CD8-positive, alpha-beta memory T cell (primary cell): ENCODE measurements around the gene PDIA5. TPM values are rescaled to one million over a fixed set of nuclear protein-coding genes. Genes with fewer than 3 reads are reported as not detected.

Experiments used
- CTCF ChIA-PET: fragments of 350-600 bp; sonication (Branson Sonifier 250); formaldehyde crosslinking; loops from one replicate; lab custom pipeline; 2021; ENCODE audit warnings: antibody characterized with exemption; lab: Charles Lee
- POLR2A ChIA-PET: fragments of 350-600 bp; sonication (Branson Sonifier 250); formaldehyde crosslinking; loops from one replicate; lab custom pipeline; 2021; ENCODE audit warnings: antibody characterized with exemption; lab: Charles Lee
- DNase-seq, 5 donors: peaks; one replicate each; pipeline versions ENCODE4 v3.0.0 to v3.0.0-alpha.2; 2020 to 2022; ENCODE audit warnings: mixed read lengths in 1 of 5
- H3K27ac ChIP-seq: one replicate; pipeline ENCODE4 v1.7.0; 2013; ENCODE audit warnings: low read depth, mild to moderate bottlenecking, low read length, moderate library complexity
- H3K27me3 ChIP-seq: 2 replicates; pipeline ENCODE4 v1.7.0; 2013; ENCODE audit warnings: low read length, mild to moderate bottlenecking; ENCODE audit not compliant: insufficient read depth, poor library complexity, severe bottlenecking
- H3K36me3 ChIP-seq: 2 replicates; pipeline ENCODE4 v1.7.0; 2013; ENCODE audit warnings: mild to moderate bottlenecking, low read length, moderate library complexity; ENCODE audit not compliant: insufficient read depth
- H3K4me1 ChIP-seq: 2 replicates; pipeline ENCODE4 v1.7.0; 2013; ENCODE audit warnings: mild to moderate bottlenecking, low read length, moderate library complexity; ENCODE audit not compliant: insufficient read depth
- H3K4me3 ChIP-seq: 2 replicates; pipeline ENCODE4 v1.7.0; 2013; ENCODE audit warnings: mild to moderate bottlenecking, low read length
- H3K9me3 ChIP-seq: 2 replicates; pipeline ENCODE4 v1.7.0; 2013; ENCODE audit warnings: mild to moderate bottlenecking, low read length
- H3K27ac Mint-ChIP-seq, 8 donors: one replicate each; pipeline ENCODE4 v1.8.0; 2020 to 2021; ENCODE audit warnings: mixed read lengths in 8 of 8, mild to moderate bottlenecking in 6 of 8, inconsistent platforms in 3 of 8, moderate library complexity in 3 of 8
- H3K27me3 Mint-ChIP-seq, 2 donors: one replicate each; pipeline ENCODE4 v1.8.0; 2020 to 2021; ENCODE audit warnings: mixed read lengths in 2 of 2, mild to moderate bottlenecking in 1 of 2, moderate library complexity in 1 of 2
- H3K36me3 Mint-ChIP-seq, 3 donors: one replicate each; pipeline ENCODE4 v1.8.0; 2020 to 2021; ENCODE audit warnings: mixed read lengths in 3 of 3, inconsistent platforms in 1 of 3, mild to moderate bottlenecking in 1 of 3
- H3K4me1 Mint-ChIP-seq, 3 donors: one replicate each; pipeline ENCODE4 v1.8.0; 2020 to 2021; ENCODE audit warnings: mixed read lengths in 3 of 3, inconsistent platforms in 1 of 3, mild to moderate bottlenecking in 1 of 3
- H3K4me3 Mint-ChIP-seq, 7 donors: one replicate each; pipeline ENCODE4 v1.8.0; 2020 to 2021; ENCODE audit warnings: mixed read lengths in 7 of 7, mild to moderate bottlenecking in 6 of 7, moderate library complexity in 4 of 7, inconsistent platforms in 2 of 7
- H3K9me3 Mint-ChIP-seq, 5 donors: one replicate each; pipeline ENCODE4 v1.8.0; 2020 to 2022; ENCODE audit warnings: mixed read lengths in 5 of 5, mild to moderate bottlenecking in 3 of 5, moderate library complexity in 2 of 5, inconsistent platforms in 1 of 5
- polyA plus RNA-seq: library from polyadenylated mRNA; unstranded; fragments of 300-500 nt; fragmentation: Illumina TruSeq; gene quantifications from one replicate; pipeline ENCODE4 v1.2.3, GENCODE V29; 2021
- total RNA-seq, 2 experiments: library from RNA; stranded (reverse); gene quantifications; one replicate each; pipeline ENCODE4 v1.2.3, GENCODE V29; 2021

The PDIA5 gene
- total and polyA plus RNA-seq, 3 experiments from 2014 or later = 4.4 to 18.2 (median 12.7) TPM

DNA sequence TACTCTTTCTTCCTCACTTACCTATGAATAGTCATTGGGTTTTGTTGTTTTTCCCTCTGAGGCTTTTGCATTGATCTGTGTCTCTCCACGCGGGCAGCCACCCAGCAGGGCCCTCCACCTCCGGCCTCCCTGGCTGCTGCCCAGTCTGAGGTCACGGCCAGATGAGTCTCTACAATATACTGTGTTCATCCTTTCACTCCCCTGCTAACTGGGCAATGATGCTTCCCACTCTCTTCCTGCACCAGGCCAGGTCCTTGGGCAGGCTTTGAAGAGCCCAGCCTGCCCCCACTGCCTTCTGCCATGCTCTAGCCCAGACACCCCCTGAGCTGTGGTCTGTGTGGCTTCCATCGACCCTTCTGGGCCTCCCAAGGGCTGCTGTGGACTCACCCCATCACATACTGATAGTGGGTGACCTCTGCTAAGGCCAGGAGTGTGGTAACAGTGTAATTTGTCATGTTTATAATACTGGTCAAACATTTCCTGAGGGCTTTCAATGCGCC, 18.0 kb downstream of the PDIA5 start:
- ChIA-PET CTCF (interaction anchor here (1.9 kb wide), 1 partner anchor 11 kb away, joined by 5 read pairs; no protein-coding TSS in a partner anchor), POLR2A (no interaction called here)
- H3K9me3 Mint-ChIP-seq = no peaks in the 10 kb centered on the region
- H3K27me3 Mint-ChIP-seq = no peaks in the 10 kb centered on the region
- Histone ChIP-seq H3K27ac (no peak overlapping the region), H3K4me1 (no peaks in the 10 kb centered on the region), H3K27me3 (no peaks in the 10 kb centered on the region), H3K4me3 (no peak overlapping the region), H3K36me3 (no peaks in the 10 kb centered on the region), H3K9me3 (no peaks in the 10 kb centered on the region)
- H3K27ac Mint-ChIP-seq = peak overlapping the region in 1 of 8 donors; percentile 9
- H3K36me3 Mint-ChIP-seq = peaks cover 0 to 4% (median 0%) of the 10 kb centered on the region in 3 donors
- no peak for DNase-seq
- peaks cover 23 to 36% (median 29%) of the 10 kb centered on the region in 3 donors for H3K4me1 Mint-ChIP-seq
- H3K4me3 Mint-ChIP-seq = no peak overlapping the region

DNA sequence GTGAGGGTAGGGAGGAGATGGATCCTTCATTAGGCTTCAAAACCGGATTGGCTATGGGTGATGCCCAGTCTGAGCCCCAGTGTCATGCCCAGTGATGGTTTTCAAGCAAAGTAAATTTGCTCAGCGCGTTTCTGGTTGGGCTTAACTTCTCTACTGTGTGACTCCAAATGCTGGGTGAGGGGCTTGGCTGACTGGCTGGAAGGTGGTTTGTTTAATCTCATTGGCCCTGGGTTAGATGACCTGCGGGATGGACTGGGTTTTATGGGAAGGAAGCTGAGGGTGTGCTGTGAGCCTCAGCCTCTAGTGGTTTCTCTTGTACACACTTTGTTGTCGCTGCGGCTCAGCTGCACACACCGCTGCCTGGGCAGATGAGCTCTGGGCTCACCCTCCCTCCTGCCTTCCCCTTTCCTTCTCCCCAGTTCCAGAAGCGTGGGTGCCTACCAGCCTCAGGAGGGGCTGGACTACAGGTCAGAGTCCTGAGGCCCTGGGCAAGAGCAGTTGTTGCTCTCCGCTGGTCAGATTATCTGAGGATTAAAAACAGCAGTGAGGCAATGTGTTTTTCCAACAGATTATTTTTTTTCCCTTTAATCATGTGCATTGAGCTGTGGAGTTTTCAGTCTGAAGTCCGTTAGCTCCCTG, 18.6 kb downstream of the PDIA5 start:
- H3K4me1 ChIP-seq = peaks cover 3% of the 10 kb centered on the region
- no peaks in the 10 kb centered on the region for H3K27me3 ChIP-seq
- no peak overlapping the region for H3K27ac ChIP-seq
- Mint-ChIP-seq H3K4me3 (no peak overlapping the region), H3K36me3 (peaks cover 0 to 5% (median 1%) of the 10 kb centered on the region in 3 donors), H3K9me3 (no peaks in the 10 kb centered on the region), H3K27ac (peak overlapping the region in 1 of 8 donors; percentile 47), H3K4me1 (peaks cover 23 to 36% (median 30%) of the 10 kb centered on the region in 3 donors), H3K27me3 (peaks cover 0 to under 1% of the 10 kb centered on the region in 2 donors)
- no peaks in the 10 kb centered on the region for H3K9me3 ChIP-seq
- ChIA-PET POLR2A (no interaction called here), CTCF (interaction anchor here (1.9 kb wide), 1 partner anchor 10 kb away, joined by 5 read pairs; no protein-coding TSS in a partner anchor)
- H3K4me3 ChIP-seq = no peak overlapping the region
- DNase-seq = no peak
- H3K36me3 ChIP-seq = no peaks in the 10 kb centered on the region

DNA sequence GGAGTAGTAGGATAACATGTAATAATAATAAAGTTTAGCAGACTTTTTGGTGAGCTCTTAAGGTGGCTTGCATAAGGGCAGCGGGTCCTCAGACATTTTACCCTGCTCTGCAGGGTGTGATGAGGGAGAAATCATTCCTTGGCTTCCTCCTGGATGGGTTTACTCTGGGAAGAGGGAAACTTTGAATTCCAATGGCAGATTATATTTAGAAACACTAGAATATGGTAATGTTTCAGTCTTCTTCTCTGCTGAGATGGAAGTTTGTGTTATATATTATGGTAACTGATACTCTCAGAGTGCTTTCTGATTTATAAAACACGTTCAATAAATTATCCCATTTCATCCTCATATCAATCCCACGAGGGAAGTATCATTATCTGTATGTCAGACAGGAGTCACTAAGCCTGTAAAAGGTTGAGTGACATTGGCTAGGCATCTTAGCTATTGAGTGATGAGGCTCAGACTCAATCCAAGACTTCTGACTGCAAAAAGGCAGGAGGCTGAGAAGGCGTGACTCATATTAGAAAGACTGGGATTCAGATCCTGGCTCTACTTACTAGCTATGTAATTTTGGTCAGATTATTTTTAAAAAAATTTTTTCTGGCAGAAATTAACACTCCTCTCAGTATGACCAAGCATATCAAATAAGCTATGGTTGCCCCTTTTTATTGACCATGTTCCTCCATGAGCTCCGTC, 19.3 kb downstream of the PDIA5 start:
- H3K27me3 ChIP-seq = no peaks in the 10 kb centered on the region
- peaks cover 0 to 2% of the 10 kb centered on the region in 2 donors for H3K27me3 Mint-ChIP-seq

DNA sequence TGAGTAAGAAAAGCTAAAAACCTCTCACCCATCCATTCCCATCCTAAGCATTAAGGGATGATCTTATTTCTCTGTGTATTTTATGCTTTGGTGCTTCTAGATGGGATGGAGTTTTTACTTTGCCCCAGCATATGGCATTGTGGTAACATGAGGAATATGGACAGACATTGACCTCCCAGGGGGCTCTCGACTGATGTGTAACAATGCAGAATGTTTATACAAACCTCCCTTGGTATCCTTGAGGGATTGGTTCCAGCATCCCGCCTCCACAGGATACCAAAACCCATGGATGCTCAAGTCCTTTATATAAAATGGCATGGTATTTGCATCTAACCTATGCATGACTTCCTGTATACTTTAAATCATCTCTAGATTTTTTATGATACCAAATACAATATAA, 21.6 kb downstream of the PDIA5 start:
- Histone ChIP-seq H3K4me1 (peaks cover 15% of the 10 kb centered on the region), H3K9me3 (no peaks in the 10 kb centered on the region), H3K27me3 (no peaks in the 10 kb centered on the region), H3K27ac (no peak overlapping the region), H3K36me3 (no peaks in the 10 kb centered on the region), H3K4me3 (no peak overlapping the region)
- Mint-ChIP-seq H3K9me3 (no peaks in the 10 kb centered on the region), H3K4me1 (peaks cover 18 to 35% (median 24%) of the 10 kb centered on the region in 3 donors), H3K36me3 (peaks cover 4 to 22% (median 19%) of the 10 kb centered on the region in 3 donors), H3K27me3 (peaks cover 0 to 2% of the 10 kb centered on the region in 2 donors), H3K4me3 (no peak overlapping the region), H3K27ac (no peak overlapping the region)
- CTCF ChIA-PET = no interaction called here
- POLR2A ChIA-PET = no interaction called here
- DNase-seq = no peak

More for the DNA sequence above, 19.3 kb downstream of the PDIA5 start:
- peaks cover 0 to 10% (median 4%) of the 10 kb centered on the region in 3 donors for H3K36me3 Mint-ChIP-seq
- peaks cover 10% of the 10 kb centered on the region for H3K4me1 ChIP-seq
- no peak for DNase-seq
- H3K4me3 Mint-ChIP-seq = no peak overlapping the region
- H3K9me3 Mint-ChIP-seq = no peaks in the 10 kb centered on the region
- no peaks in the 10 kb centered on the region for H3K9me3 ChIP-seq
- peaks cover 27 to 40% (median 34%) of the 10 kb centered on the region in 3 donors for H3K4me1 Mint-ChIP-seq
- no peak overlapping the region for H3K4me3 ChIP-seq
- H3K27ac ChIP-seq = no peak overlapping the region
- no peaks in the 10 kb centered on the region for H3K36me3 ChIP-seq
- ChIA-PET POLR2A (no interaction called here), CTCF (interaction anchor here (1.9 kb wide), 1 partner anchor 10 kb away, joined by 5 read pairs; no protein-coding TSS in a partner anchor)
- H3K27ac Mint-ChIP-seq = no peak overlapping the region

DNA sequence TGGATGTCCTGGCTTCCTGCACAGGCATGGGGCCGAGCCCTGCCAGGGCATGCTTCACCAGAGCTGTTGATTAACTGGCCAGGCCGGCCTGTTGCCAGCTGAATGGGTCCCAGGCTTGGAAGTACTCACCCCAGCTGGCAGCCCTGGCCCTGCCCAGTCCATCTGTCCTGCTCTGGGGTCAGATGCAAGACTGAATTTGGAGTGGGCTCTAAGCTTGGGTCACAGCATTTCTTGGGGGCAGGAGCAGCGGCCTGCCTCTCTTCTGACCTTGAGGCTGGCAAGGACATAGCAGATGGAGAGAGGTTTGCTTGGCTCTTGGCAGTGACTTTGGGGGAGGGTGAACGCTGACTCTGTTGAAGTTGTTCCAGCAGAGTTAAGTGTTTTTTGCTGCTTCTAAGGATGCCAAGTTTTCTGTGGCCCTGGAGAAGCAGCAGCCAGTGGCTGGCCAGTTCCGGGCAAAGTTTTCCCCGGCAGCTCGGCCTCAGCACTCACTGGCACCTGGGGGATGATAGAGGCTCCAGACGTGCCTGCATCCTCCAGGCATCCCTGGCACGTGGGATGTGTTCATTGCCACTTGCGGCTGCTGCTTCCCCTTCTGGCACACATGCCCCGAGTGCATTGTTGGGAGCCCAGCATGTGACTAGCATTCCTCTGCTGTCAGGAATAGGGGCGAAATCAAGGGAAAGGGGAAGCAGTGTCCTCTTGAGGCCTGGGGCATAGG, 22.9 kb downstream of the PDIA5 start:
- Mint-ChIP-seq H3K4me1 (peaks cover 5 to 21% (median 13%) of the 10 kb centered on the region in 3 donors), H3K9me3 (no peaks in the 10 kb centered on the region), H3K27ac (no peak overlapping the region), H3K36me3 (peaks cover 4 to 26% (median 23%) of the 10 kb centered on the region in 3 donors), H3K27me3 (peaks cover 0 to 2% of the 10 kb centered on the region in 2 donors), H3K4me3 (no peak overlapping the region)
- no peak for DNase-seq
- Histone ChIP-seq H3K36me3 (no peaks in the 10 kb centered on the region), H3K9me3 (no peaks in the 10 kb centered on the region), H3K27me3 (no peaks in the 10 kb centered on the region), H3K4me3 (no peak overlapping the region), H3K27ac (no peak overlapping the region), H3K4me1 (peaks cover 15% of the 10 kb centered on the region)
- ChIA-PET CTCF (no interaction called here), POLR2A (no interaction called here)

DNA sequence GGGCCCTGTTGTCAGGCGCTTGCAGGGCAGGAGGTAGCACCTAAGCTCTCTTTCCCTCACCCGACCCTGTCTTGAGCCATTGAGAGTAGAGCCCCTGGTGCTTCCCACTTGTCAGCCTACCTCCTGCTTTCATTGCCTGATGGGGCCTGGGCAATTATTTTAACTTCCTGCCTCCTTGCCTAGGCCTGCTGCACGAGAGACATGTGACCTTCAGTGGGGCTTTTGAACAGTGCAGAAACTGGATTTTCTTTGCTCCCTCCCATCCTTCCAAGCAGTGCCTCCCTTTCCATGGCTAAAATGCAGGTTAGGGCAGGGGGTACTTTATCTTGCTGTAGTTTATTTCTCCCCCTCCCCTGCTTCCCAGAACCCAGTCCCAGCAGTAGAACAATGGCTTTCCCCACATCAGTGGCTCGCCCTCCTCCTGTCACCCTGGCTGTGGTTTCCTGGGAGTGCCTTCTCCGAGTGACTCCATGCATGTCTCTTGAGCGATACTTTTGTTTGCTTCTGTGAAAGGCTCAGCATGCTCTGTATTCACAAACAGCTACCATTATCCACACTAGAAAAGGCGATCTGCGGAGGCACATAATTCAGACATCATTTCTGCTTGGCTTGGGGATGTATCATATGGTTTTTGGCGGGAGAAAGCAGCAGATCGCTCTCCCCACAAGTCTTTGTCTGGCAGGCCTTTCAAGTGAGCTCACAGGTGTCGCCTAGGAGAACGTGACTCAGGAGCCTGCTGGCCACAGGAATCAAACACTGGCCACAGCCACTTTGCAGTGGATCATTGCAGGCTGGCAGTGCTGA, 24.1 kb downstream of the PDIA5 start:
- peak overlapping the region in 1 of 7 donors; percentile 7 for H3K4me3 Mint-ChIP-seq
- CTCF ChIA-PET = no interaction called here

DNA sequence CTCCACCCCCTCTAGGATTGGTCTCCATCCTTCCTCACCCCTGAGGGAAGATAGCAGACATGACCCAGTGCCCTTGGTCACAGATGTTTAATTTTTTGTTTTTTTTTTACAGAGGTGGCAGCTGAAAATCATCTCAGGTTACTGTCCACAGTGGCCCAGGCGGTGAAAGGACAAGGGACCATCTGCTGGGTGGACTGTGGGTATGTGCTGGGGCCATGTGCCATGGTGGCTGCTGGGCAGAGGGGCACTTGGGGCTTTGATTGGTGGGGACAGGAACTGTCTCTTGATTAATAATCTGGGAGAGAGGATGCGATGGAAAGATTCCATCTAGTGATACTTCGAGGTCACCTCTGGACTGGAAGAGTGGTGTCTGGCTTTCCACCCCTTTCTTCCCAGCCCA, 25.4 kb downstream of the PDIA5 start:
- Histone ChIP-seq H3K27me3 (no peaks in the 10 kb centered on the region), H3K9me3 (no peaks in the 10 kb centered on the region), H3K4me1 (peaks cover 15% of the 10 kb centered on the region), H3K4me3 (no peak overlapping the region), H3K27ac (no peak overlapping the region), H3K36me3 (no peaks in the 10 kb centered on the region)
- no peak overlapping the region for H3K27ac Mint-ChIP-seq
- H3K27me3 Mint-ChIP-seq = peaks cover 0 to 2% of the 10 kb centered on the region in 2 donors
- peaks cover 5 to 10% (median 6%) of the 10 kb centered on the region in 3 donors for H3K4me1 Mint-ChIP-seq
- CTCF ChIA-PET = no interaction called here
- peaks cover 4 to 28% (median 25%) of the 10 kb centered on the region in 3 donors for H3K36me3 Mint-ChIP-seq
- no peak for DNase-seq
- H3K4me3 Mint-ChIP-seq = no peak overlapping the region
- POLR2A ChIA-PET = no interaction called here
- H3K9me3 Mint-ChIP-seq = no peaks in the 10 kb centered on the region

More for the DNA sequence above, 24.1 kb downstream of the PDIA5 start:
- Histone ChIP-seq H3K4me3 (no peak overlapping the region), H3K27ac (no peak overlapping the region), H3K9me3 (no peaks in the 10 kb centered on the region), H3K36me3 (no peaks in the 10 kb centered on the region), H3K4me1 (peaks cover 15% of the 10 kb centered on the region), H3K27me3 (no peaks in the 10 kb centered on the region)
- Mint-ChIP-seq H3K27me3 (peaks cover 0 to 2% of the 10 kb centered on the region in 2 donors), H3K27ac (peak overlapping the region in 2 of 8 donors; percentile 39 to 64), H3K9me3 (no peaks in the 10 kb centered on the region), H3K36me3 (peaks cover 4 to 26% (median 23%) of the 10 kb centered on the region in 3 donors), H3K4me1 (peaks cover 5 to 12% (median 6%) of the 10 kb centered on the region in 3 donors)
- POLR2A ChIA-PET = no interaction called here
- no peak for DNase-seq
